Left lung (tissue), 10 donors: ENCODE data around the gene RASGRF1. TPM values are rescaled to one million over a fixed set of nuclear protein-coding genes. Genes with fewer than 3 reads are reported as not detected.

Experiments
- ATAC-seq: fragments of 200-7000 bp; cut with Tn5 transposase; one replicate; pipeline ENCODE4 v1.9.1; 2020; ENCODE audit warnings: moderate library complexity
- DNase-seq, 4 donors: peaks; one replicate each; pipeline ENCODE4 v3.0.0-alpha.2; 2013 to 2020
- H3K27ac ChIP-seq, 2 donors: fragments of 200-600 bp; sonication (generic) in 1 of 2; one replicate each; pipeline versions ENCODE4 v1.5.0 to v1.8.0; 2020 to 2021
- H3K27me3 ChIP-seq, 2 donors: fragments of 200-600 bp; sonication (generic) in 1 of 2; one replicate each; pipeline versions ENCODE4 v1.5.0 to v1.8.0; 2020 to 2021
- H3K36me3 ChIP-seq, 2 donors: fragments of 200-600 bp; sonication (generic) in 1 of 2; one replicate each; pipeline versions ENCODE4 v1.5.0 to v1.8.0; 2020 to 2021
- H3K4me1 ChIP-seq, 2 donors: fragments of 200-600 bp; one replicate each; pipeline ENCODE4 v1.8.0; 2021
- H3K4me3 ChIP-seq, 2 donors: fragments of 200-600 bp; sonication (generic) in 1 of 2; one replicate each; pipeline versions ENCODE4 v1.5.0 to v1.8.0; 2020 to 2021; ENCODE audit warnings: mild to moderate bottlenecking in 1 of 2
- H3K9me3 ChIP-seq, 2 donors: fragments of 200-600 bp; sonication (generic) in 1 of 2; one replicate each; pipeline versions ENCODE4 v1.5.0 to v1.8.0; 2020 to 2021
- CTCF ChIP-seq, 2 donors: fragments of 200-600 bp; sonication (generic) in 1 of 2; IDR thresholded peaks; one replicate each; pipeline versions ENCODE4 v1.5.0 to v1.8.0; 2021; ENCODE audit warnings: antibody characterized with exemption in 2 of 2
- intact Hi-C, 2 donors: fragments of 100-400 bp; cut with DNase I; formaldehyde crosslinking; loops; one replicate each; pipeline versions ENCODE4 v1.11.2 to v1.14.2; 2022
- polyA plus RNA-seq, 6 donors: library from polyadenylated mRNA; unstranded; fragments of 120-200 nt; gene quantifications; one replicate each; pipeline ENCODE4 v1.2.1, GENCODE V29; 2013; ENCODE audit not compliant: insufficient read length in 6 of 6
- total RNA-seq, 2 donors: library from RNA; stranded (reverse); fragmentation: NEBNext Ultra II Directional; extraction: Animal tissue kit (Norgen Biotek cat#: 25700); gene quantifications; one replicate each; pipeline ENCODE4 v1.2.1, GENCODE V29; 2021
- donor health status: DM: no; HTN: yes; CAD: no.
- donor health status: DM: no; HTN: no; CAD: no.

RASGRF1 gene
- total and polyA plus RNA-seq, 8 donors, result 5.9 to 63.2 (median 26.0) TPM

GRCh38 chr15:79101866-79102581 is 11.4 kb upstream of the RASGRF1 start:
- H3K4me3 ChIP-seq, result no peak overlapping the region
- H3K9me3 ChIP-seq, result no peaks in the 10 kb centered on the region
- intact Hi-C loops, result no loop called here
- peaks cover 9 to 74% of the 10 kb centered on the region in 2 donors for H3K27me3 ChIP-seq
- DNase-seq, result no peak
- no peak for ATAC-seq
- no peaks in the 10 kb centered on the region for H3K4me1 ChIP-seq
- no peak for TF ChIP-seq CTCF (IDR thresholded peaks at IDR 0.05)
- no peak overlapping the region for H3K27ac ChIP-seq
- no peaks in the 10 kb centered on the region for H3K36me3 ChIP-seq

DNA sequence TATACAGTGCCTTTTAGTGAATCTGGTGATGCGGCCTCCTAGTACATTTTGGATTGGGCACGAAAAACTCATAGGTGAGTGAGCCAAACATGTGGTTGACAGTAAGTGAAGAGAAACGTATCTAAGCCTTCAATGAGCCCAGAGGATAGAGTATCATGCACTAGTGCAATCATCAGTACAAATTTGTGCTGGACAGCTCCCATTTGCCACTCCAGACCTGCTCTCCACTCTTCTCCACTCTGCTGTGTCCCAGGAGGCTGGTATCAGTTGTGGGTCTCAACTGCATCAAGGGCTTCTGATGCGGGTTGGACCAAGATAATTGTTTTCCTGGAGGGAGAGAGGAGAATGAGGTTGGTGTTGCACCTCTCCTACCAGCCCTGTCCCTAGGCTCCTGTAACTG is 9.1 kb upstream of the RASGRF1 start:
- no peak overlapping the region for H3K4me3 ChIP-seq
- H3K4me1 ChIP-seq, result no peaks in the 10 kb centered on the region
- peaks cover 11 to 64% of the 10 kb centered on the region in 2 donors for H3K27me3 ChIP-seq
- ATAC-seq (no peak), DNase-seq (peak in 1 of 4 donors; percentile 1)
- H3K36me3 ChIP-seq, result no peaks in the 10 kb centered on the region
- no peaks in the 10 kb centered on the region for H3K9me3 ChIP-seq
- no peak for TF ChIP-seq CTCF (IDR thresholded peaks at IDR 0.05)
- no peak overlapping the region for H3K27ac ChIP-seq
- intact Hi-C loops, result no loop called here

GRCh38 chr15:79094611-79095021 is 4.0 kb upstream of the RASGRF1 start:
- peaks cover 42 to 64% of the 10 kb centered on the region in 2 donors for H3K27me3 ChIP-seq
- TF ChIP-seq CTCF (IDR thresholded peaks at IDR 0.05), result no peak
- no peak for ATAC-seq

DNA sequence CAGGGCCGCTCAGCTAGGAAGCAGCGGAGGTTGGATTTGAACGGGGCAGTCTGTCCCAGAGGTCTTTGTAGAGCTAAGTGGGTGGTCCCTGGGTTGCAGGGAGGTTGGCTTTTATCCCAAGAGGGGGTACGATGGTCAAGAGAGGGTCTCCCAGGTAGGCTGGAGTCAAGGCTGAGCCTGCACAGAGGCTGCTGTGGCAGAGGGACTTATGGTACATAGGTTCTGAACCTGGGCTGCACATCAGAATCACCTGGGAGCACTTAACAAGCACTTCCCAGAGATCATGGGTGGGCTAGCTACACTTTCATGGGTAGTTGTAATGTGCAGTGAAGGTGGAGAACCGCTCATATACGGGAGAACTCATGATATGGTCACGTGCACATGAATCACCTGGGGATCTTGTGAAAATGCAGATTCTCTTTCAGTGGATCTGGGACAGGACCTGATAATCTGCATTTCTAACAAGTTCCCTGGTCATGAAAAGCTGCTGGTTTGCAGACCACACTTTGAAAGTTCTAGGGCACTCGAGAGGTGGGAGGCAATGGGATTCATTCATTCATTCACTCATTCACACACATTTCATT is 2.9 kb upstream of the RASGRF1 start:
- ATAC-seq (no peak), DNase-seq (no peak)
- Histone ChIP-seq H3K27me3 (peaks cover 52 to 64% of the 10 kb centered on the region in 2 donors), H3K9me3 (no peaks in the 10 kb centered on the region), H3K4me3 (no peak overlapping the region), H3K4me1 (peaks cover 14 to 20% of the 10 kb centered on the region in 2 donors), H3K36me3 (no peaks in the 10 kb centered on the region), H3K27ac (no peak overlapping the region)
- TF ChIP-seq CTCF (IDR thresholded peaks at IDR 0.05), result no peak
- intact Hi-C loops, result no loop called here

More at GRCh38 chr15:79094611-79095021, 4.0 kb upstream of the RASGRF1 start:
- H3K4me1 ChIP-seq, result peaks cover 14 to 19% of the 10 kb centered on the region in 2 donors
- H3K9me3 ChIP-seq, result no peaks in the 10 kb centered on the region
- DNase-seq, result no peak
- H3K4me3 ChIP-seq, result no peak overlapping the region
- no peaks in the 10 kb centered on the region for H3K36me3 ChIP-seq
- intact Hi-C loops, result no loop called here
- no peak overlapping the region for H3K27ac ChIP-seq

GRCh38 chr15:79092382-79092781 is 1.8 kb upstream of the RASGRF1 start:
- Histone ChIP-seq H3K4me1 (peaks cover 14 to 20% of the 10 kb centered on the region in 2 donors), H3K27me3 (peaks cover 49 to 72% of the 10 kb centered on the region in 2 donors), H3K9me3 (no peaks in the 10 kb centered on the region), H3K36me3 (no peaks in the 10 kb centered on the region), H3K27ac (no peak overlapping the region), H3K4me3 (no peak overlapping the region)
- TF ChIP-seq CTCF (IDR thresholded peaks at IDR 0.05), result no peak
- DNase-seq, result no peak
- intact Hi-C loops, result no loop called here
- ATAC-seq, result no peak
